Stimulated activated CD8-positive, alpha-beta memory T cell treated with anti-CD3 and anti-CD28 coated beads, Interleukin-4, amount 100 ng/mL, for 1 hour (primary cell): ENCODE measurements around the gene MICOS13.
"Not testable (repeated sequence)": the region's sequence is repeated elsewhere in the genome, so short reads cannot be mapped to it uniquely, and the experiment has no call there.

Experiments used
- DNase-seq, 2 donors: peaks; one replicate each; pipeline ENCODE4 v3.0.0-alpha.2; 2020; ENCODE audit warnings: low read depth in 2 of 2, low spot score in 1 of 2

The MICOS13 gene

GRCh38 chr19:5700455-5701092 is 20.3 kb upstream of the MICOS13 start:
- DNase-seq = no peak

DNA sequence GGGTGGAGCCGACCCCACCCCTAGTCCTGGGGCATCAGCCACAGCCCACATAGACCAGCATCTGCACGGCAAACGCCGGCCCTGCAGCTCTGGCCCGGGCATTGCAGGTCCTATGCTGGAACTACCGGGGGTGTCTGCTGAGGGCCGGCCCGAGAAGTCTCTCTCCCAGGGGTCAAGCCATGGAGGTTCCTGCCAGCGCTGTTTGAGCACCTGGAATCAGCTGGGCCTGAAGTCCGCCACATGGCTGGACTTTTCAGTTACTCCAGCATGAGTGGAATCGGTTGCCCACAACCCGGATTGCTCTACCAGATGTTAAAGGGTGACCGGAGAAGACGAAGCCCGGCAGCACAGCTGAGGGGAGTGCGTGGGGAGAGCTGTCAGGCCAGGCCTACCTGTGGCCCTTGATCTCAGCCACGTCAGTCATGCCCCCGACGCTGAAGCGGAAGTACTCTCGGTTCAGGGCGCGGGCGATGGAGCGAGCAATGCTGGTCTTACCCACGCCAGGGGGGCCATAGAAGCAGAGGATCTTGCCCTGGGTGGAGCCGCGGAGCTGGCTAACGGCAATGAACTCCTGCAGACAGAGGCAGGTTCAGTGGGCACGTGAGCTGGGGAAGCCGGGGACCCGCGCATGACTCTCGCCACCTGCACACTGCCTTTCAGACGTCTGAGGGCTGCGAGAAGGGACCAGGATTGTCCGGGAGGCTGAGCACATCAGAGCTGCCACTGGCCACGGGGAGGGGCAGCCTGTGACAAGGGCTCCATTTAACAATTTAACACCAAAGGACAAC is 18.5 kb upstream of the MICOS13 start:
- no peak for DNase-seq

- no peak for DNase-seq
Observed at GRCh38 chr19:5697890-5698634, 17.7 kb upstream of the MICOS13 start.

DNA sequence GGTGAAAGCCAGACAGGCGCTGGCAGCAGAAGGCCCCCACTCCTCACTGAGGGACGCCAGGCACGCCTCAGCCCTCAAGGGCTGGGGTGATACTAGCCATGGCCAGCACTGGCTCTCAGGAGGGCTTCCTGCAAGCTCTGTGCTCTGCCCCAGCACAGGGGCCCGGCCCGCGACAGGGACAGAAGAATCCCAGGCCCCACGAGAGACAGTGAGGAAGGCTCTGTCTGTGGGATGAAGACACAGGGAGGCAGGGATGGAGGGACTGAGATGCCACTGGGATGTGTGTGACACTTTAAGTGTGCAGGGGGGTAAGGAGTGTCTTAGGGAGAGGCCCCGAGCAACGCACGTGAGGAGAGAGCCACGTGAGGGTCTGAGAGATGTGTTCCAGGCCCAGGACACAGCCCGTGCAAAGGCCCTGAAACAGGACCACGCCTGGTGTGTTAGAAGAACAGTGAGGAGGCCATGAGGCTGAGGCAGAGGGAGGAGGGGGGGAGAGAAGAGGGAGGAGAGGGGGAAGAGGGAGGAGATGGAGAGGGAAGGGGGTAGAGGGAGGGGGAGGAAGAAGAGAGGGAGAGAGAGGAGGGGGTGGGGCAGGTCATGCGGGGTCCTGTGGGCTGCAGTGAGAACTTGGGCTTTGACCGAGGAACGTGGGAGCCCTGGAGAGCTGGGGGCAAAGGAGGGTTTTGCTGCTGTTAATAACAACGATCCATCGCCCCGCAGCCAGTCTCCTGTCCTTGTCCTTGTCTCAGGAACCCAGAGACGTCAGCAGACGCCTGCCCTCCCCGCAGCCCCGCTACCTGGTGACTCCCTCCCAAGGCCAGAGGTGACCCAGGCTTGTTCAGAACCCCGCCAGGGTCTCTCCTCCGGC is 16.9 kb upstream of the MICOS13 start:
- DNase-seq = no peak

DNA sequence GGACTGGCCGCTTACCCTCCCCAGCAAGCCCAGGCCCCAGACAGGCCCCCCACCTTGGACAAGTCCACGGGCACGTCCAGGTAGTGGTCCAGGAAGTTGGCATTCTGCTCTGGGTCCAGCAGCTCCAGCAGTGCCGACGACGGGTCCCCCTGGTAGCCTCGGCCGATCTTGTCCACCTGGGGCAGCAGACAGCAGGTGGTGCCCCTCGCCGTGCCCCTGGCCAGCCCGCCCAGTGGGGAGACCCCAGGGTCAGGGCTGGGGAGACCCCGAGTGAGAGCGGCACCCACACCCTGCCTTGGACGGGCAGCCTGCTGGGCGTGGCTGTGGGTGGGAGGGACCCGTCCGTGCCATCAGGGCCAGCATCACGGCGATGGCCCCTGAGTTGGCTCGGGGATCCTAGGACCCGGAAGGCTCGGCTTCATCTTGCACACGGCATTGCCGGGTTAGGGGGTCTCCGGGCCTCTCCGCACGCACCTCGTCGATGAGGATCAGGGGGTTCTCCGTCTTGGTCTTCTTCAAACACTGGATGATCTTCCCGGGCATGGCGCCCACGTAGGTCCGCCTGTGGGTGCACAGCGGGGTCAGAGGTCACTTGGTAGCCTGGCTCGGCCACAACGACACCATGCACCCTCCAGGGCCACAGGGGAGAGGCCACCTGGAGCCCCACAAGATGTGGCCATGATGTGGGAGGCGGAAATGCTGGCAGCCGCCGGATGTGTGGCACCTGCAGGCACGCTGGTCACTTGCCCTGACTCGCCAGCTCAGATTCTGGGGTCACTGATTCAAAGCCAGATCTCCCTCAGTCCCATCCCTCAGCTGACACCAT is 16.1 kb upstream of the MICOS13 start:
- DNase-seq = no peak

GRCh38 chr19:5695649-5696195 is 15.4 kb upstream of the MICOS13 start:
- DNase-seq = no peak

DNA sequence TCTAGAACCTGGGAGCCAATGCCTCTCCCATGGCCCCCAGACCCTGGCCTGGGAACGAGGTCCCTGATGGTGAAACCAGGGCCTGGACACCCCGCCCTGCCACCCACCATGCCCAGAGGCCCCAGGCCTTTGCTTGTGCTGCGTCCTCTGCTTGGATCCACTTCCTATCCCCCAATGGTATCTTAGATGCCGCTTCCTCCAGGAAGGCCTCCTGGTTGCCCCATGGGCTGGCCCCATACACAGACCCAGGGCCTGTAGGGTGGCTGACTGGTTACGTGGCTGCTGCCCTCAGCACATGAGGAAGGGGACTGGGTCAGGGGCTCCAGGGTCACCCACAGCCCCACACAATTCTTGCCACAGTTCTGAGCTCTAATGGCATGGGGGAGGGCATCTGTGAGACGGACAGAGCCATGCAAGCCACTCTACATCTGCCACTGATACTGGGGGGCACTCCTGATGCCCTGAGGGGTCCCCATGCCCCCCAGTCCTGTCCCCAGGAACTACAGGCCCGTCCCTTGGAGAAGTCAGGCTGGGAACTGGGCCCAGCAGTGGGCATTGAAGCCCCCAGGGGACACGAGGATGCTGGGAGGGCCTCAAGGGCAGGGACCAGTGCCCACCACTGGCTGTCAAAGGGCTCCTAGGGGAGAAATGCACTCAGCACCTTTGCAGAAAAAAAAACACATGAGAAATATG is 14.8 kb upstream of the MICOS13 start:
- DNase-seq = no peak

DNA sequence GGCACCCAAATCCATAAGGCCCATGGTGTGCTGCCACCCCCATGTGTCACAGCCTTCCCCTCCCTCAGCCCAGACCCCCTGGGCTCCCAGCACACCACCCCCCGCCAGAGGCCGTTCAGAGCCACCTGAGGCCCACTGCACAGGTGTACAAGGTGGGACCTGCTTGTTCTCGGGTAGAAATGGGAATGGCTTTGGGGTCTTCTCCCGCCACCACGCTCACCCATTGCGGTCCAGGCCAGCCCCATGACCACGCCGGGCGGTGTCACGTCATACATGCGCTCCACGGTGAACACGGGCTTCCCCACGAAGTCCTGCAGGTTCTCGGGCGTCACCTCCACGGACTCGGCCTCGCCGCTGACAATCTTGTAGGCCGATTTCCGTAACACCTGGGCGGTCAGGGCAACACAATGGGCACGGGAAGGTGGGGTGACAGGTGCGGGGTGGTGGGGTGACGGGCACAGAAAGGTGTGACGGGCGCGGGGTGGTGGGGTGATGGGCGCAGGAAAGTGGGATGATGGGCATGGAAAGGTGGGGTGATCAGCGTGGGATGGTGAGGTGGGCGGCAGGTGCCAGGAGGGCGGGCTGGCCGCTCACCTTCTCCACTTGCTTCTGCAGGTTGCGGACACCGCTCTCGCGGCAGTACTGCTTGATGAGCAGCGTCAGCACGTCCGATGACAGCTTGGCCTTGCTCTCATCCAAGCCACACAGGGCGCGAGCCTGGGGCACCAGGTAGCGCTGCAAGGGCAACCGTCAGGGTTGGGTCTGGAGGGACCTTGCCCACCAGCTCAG is 14.0 kb upstream of the MICOS13 start:
- DNase-seq = no peak

- DNase-seq = no peak
Observed at GRCh38 chr19:5693195-5694166, 13.2 kb upstream of the MICOS13 start.

DNA sequence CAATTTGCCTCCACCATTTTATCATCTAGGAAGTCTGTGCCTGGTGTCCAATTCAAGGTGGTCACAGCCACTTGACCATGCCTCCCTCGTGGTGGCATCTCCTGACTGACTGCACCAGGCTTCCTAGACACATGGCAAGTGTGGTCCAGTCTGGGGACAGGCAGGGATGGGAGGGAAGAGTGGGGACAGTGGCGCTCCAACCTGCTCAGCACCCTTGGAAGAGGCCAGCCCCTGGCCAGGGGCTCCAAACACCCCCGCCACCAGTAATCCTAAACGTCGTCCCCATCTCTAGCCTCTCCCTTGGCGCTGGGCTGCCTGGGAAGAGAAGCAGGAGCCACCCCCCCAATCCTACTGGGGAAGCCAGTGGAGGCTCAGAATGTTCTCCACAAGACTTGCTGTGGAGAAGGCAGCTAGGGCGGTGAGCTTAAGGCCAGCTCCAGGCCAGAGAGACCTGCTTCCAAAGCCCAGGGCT is 12.4 kb upstream of the MICOS13 start:
- DNase-seq = no peak

- no peak for DNase-seq
Observed at GRCh38 chr19:5691822-5692722, 11.8 kb upstream of the MICOS13 start.

DNA sequence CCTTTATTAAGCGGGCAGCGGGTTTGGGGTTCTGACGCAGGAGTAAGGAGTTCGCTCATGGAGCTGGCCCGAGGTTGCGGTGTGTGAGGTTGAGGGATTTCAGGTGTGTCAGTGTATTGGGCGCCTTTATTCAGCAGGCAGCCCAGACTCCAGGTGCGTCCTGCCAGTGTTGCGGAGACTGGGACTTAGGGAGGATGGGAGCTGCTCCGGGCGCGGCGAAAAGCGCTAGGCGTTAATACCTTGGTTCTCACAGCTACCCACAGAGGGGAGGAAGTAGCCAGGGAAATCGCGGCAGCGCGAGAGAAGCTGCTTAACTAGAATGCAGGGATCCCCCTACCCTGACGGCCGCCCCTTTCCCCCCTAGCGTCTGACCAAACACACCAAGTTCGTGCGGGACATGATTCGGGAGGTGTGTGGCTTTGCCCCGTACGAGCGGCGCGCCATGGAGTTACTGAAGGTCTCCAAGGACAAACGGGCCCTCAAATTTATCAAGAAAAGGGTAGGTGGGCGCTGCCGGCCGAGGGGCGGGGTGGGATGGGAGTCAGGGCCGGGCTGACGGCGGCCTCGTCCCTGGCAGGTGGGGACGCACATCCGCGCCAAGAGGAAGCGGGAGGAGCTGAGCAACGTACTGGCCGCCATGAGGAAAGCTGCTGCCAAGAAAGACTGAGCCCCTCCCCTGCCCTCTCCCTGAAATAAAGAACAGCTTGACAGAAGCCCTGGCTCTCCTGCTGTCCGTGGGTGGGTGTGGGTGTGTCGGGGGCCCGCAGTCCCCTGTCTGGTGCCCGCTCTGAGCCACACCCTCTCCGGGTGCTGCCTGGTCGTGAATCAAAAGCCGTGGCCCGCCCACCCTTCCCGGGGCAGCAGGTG is 10.9 kb upstream of the MICOS13 start:
- DNase-seq = no peak

DNA sequence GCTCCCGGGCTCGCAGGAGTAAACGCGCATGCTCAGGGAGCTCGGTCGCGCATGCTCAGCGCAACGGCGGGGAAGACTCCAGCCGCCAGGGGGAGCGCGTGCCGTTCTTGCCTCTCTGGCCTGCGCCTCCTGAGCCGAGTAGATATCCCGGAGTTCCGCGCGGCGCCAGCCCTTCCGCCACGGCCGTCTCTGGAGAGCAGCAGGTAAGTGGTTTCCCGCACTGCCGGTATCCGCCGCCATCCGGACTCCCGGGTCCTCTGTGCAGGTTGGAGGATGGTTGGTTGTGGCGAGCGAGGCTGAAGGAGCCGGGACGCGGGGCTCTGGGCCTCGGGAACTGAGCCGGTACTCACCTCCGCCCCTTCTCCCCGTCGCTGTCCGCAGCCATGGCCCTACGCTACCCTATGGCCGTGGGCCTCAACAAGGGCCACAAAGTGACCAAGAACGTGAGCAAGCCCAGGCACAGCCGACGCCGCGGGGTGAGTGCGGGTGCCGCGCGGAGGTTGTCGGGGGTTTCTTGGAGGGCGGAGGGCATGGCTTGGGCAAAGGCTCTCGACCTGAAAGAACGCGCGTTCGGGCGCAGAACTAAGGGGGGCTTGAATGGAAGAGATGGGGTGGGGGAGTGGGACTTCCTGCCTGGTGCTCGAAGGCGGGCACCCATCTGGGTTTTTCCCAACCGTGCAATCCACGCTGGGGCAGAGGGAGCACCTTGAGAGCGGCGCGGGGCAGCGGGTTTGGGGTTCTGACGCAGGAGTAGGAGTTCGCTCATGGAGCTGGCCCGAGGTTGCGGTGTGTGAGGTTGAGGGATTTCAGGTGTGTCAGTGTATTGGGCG is 10.0 kb upstream of the MICOS13 start, which contains the start of gene RPL36:
Gene RPL36, plus strand, starts transcription at position 171 of the 830 bp plus-strand sequence. Its CDS starts 213 bp downstream, at position 384.
- DNase-seq = peak; percentile 98 to 99

DNA sequence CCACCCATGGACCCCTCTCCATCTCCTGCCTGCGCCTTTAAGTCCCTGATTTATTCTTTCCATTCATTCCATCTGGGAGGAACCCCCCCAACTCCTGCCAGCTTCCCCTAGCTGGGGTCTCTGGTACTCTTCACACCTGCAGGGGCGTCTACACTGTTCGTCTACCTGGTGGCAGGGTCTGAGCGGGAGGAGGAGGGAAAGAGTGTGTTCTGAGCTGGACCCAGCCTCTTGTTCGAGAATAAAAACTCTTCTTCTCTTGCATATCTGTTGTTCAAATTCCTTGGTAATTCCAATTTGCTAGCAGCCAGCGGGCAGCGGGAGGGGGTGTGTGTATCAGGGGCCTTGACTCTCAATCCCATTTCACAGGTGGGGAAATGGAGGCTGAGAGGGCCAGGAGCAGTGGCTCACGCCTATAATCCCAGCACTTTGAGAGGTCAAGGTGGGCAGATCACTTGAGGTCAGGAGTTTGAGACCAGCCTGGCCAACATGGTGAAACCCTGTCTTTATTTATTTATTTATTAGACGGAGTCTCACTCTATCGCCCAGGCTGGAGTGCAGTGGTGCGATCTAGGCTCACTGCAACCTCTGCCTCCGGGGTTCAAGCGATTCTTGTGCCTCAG is 8.1 kb upstream of the MICOS13 start:
- DNase-seq = not testable (repeated sequence)
